ENCODE data around the gene DNER. TPM values are rescaled to one million over a fixed set of nuclear protein-coding genes. Genes with fewer than 3 reads are reported as not detected.
"Not testable (repeated sequence)": the region's sequence is repeated elsewhere in the genome, so short reads cannot be mapped to it uniquely, and the experiment has no call there.

DNER gene
- polyA plus RNA-seq, 1 of the 3 experiments (the other 2 are of a cell fraction), result 1.4 TPM

DNA sequence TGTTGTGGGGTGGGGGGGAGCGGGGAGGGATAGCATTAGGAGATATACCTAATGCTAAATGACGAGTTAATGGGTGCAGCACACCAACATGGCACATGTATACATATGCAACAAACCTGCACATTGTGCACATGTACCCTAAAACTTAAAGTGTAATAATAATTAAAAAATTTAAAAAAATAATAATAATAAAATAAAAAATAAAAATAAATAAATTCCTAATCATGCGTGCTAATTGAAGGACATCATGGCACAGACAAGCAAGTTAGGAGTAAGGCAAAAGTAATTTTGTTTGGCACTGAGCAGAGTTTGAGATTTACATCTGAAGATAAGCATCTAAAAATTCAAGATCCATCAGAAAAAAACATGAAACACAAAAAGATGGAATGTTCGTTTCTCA lies 100.3 kb downstream of the DNER start:
- H3K27ac ChIP-seq (ENCODE audit: low read depth in 2 of 2, low read length in 1 of 2); H3K79me2 ChIP-seq (ENCODE audit: insufficient read depth); H3K9me3 ChIP-seq; H3K36me3 ChIP-seq (replicated peaks in 1 of 2; ENCODE audit: control insufficient read depth in 1 of 2, insufficient read depth in 2 of 2, low read length in 1 of 2); H3K27me3 ChIP-seq (ENCODE audit: insufficient read depth); POLR2A ChIA-PET; H3K9ac ChIP-seq; H3K4me1 ChIP-seq (ENCODE audit: control insufficient read depth in 1 of 2, insufficient read depth in 2 of 2, low read depth in 1 of 2, low read length in 1 of 2); H3F3A ChIP-seq (replicated peaks; ENCODE audit: insufficient read depth); H2AFZ ChIP-seq (ENCODE audit: low read depth); DNase-seq; H3K4me2 ChIP-seq; H4K20me1 ChIP-seq (ENCODE audit: insufficient read depth); H3K4me3 ChIP-seq (ENCODE audit: low read depth in 2 of 2, low read length in 1 of 2); H3K9me2 ChIP-seq: not testable (repeated sequence)
- CTCF ChIA-PET, result interaction anchor here (0.7 kb wide), 1 partner anchor 25 kb away, joined by 3 read pairs; no protein-coding TSS in a partner anchor
- 33% methylated on average over 4 of the region's 4 CpGs for whole genome bisulfite sequencing (ENCODE audit: low lambda C conversion rate)

GRCh38 chr2:229612384-229612971 lies 101.9 kb downstream of the DNER start:
- H3K4me2 ChIP-seq, result no peak overlapping the region
- no peak overlapping the region for H3K9ac ChIP-seq
- TF ChIP-seq, protein P1, sequence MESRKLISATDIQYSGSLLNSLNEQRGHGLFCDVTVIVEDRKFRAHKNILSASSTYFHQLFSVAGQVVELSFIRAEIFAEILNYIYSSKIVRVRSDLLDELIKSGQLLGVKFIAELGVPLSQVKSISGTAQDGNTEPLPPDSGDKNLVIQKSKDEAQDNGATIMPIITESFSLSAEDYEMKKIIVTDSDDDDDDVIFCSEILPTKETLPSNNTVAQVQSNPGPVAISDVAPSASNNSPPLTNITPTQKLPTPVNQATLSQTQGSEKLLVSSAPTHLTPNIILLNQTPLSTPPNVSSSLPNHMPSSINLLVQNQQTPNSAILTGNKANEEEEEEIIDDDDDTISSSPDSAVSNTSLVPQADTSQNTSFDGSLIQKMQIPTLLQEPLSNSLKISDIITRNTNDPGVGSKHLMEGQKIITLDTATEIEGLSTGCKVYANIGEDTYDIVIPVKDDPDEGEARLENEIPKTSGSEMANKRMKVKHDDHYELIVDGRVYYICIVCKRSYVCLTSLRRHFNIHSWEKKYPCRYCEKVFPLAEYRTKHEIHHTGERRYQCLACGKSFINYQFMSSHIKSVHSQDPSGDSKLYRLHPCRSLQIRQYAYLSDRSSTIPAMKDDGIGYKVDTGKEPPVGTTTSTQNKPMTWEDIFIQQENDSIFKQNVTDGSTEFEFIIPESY (IDR thresholded peaks at IDR 0.05; ENCODE audit: borderline replicate concordance, low read depth), result no peak
- TF ChIP-seq MXI1 (IDR thresholded peaks at IDR 0.05; ENCODE audit: low read depth, low read length) (no peak), NFIC (IDR thresholded peaks at IDR 0.05; ENCODE audit: borderline replicate concordance) (no peak), GABPA (IDR thresholded peaks at IDR 0.05; ENCODE audit: low read depth) (no peak), RCOR1 (IDR thresholded peaks at IDR 0.05; ENCODE audit: low read length) (no peak), IRF3 (IDR thresholded peaks at IDR 0.05; ENCODE audit: low read depth, low read length) (no peak), ELF1 (IDR thresholded peaks at IDR 0.05) (no peak), CTCF (IDR thresholded peaks at IDR 0.05) (no peak), RAD21 (IDR thresholded peaks at IDR 0.05; ENCODE audit: low read length) (no peak)
- POLR2A ChIA-PET, result no interaction called here
- no peaks in the 10 kb centered on the region for H3K27me3 ChIP-seq (ENCODE audit: insufficient read depth)
- H2AFZ ChIP-seq (ENCODE audit: low read depth), result no peak overlapping the region
- no peaks in the 10 kb centered on the region for H3K9me2 ChIP-seq
- H3K9me3 ChIP-seq, result no peaks in the 10 kb centered on the region
- no peaks in the 10 kb centered on the region for H3K36me3 ChIP-seq (replicated peaks in 1 of 2; ENCODE audit: control insufficient read depth in 1 of 2, insufficient read depth in 2 of 2, low read length in 1 of 2)
- peaks cover 0 to 5% of the 10 kb centered on the region in 2 experiments; a peak in 2 of 4 replicates for H3K4me1 ChIP-seq (ENCODE audit: control insufficient read depth in 1 of 2, insufficient read depth in 2 of 2, low read depth in 1 of 2, low read length in 1 of 2)
- H3K27ac ChIP-seq (ENCODE audit: low read depth in 2 of 2, low read length in 1 of 2), result no peak overlapping the region
- H3F3A ChIP-seq (replicated peaks; ENCODE audit: insufficient read depth), result no peaks in the 10 kb centered on the region
- WGBS (ENCODE audit: low lambda C conversion rate), result 44% methylated on average over 6 of the region's 7 CpGs
- H3K4me3 ChIP-seq (ENCODE audit: low read depth in 2 of 2, low read length in 1 of 2), result no peak overlapping the region
- CTCF ChIA-PET, result interaction anchor here (0.7 to 0.9 kb wide), 2 partner anchors 15 to 103 kb away, joined by 3 to 4 read pairs; no protein-coding TSS in a partner anchor
- no peaks in the 10 kb centered on the region for H3K79me2 ChIP-seq (ENCODE audit: insufficient read depth)
- DNase-seq, result no peak
- no peaks in the 10 kb centered on the region for H4K20me1 ChIP-seq (ENCODE audit: insufficient read depth)
